GM12801 (cell line): ENCODE data around the gene CFAP45.

Experiments
- TF ChIP-seq, protein P1 (sequence below): IDR thresholded peaks from one replicate; pipeline ENCODE4 v1.5.1; 2011; ENCODE audit warnings: control low read depth; ENCODE audit not compliant: insufficient read length; ENCODE audit errors: extremely low read depth

CFAP45 gene

DNA sequence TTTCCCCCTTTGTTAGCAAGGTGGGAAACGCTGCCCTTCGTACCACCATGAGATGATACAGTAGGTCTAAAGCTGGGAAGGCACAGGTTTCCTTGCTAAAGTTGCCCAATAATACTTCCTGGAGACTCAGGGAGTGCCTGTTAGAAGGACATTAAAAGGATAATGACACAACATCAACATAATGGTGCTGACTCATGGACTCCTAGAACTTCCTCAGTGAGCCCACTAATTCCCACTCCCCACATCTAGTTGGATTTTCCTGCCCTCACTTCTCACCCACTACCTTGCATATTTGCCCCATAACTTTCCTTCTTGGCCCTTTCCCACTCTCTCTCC is 17.5 kb downstream of the CFAP45 start:
- TF ChIP-seq, protein P1, sequence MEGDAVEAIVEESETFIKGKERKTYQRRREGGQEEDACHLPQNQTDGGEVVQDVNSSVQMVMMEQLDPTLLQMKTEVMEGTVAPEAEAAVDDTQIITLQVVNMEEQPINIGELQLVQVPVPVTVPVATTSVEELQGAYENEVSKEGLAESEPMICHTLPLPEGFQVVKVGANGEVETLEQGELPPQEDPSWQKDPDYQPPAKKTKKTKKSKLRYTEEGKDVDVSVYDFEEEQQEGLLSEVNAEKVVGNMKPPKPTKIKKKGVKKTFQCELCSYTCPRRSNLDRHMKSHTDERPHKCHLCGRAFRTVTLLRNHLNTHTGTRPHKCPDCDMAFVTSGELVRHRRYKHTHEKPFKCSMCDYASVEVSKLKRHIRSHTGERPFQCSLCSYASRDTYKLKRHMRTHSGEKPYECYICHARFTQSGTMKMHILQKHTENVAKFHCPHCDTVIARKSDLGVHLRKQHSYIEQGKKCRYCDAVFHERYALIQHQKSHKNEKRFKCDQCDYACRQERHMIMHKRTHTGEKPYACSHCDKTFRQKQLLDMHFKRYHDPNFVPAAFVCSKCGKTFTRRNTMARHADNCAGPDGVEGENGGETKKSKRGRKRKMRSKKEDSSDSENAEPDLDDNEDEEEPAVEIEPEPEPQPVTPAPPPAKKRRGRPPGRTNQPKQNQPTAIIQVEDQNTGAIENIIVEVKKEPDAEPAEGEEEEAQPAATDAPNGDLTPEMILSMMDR: no peak

DNA sequence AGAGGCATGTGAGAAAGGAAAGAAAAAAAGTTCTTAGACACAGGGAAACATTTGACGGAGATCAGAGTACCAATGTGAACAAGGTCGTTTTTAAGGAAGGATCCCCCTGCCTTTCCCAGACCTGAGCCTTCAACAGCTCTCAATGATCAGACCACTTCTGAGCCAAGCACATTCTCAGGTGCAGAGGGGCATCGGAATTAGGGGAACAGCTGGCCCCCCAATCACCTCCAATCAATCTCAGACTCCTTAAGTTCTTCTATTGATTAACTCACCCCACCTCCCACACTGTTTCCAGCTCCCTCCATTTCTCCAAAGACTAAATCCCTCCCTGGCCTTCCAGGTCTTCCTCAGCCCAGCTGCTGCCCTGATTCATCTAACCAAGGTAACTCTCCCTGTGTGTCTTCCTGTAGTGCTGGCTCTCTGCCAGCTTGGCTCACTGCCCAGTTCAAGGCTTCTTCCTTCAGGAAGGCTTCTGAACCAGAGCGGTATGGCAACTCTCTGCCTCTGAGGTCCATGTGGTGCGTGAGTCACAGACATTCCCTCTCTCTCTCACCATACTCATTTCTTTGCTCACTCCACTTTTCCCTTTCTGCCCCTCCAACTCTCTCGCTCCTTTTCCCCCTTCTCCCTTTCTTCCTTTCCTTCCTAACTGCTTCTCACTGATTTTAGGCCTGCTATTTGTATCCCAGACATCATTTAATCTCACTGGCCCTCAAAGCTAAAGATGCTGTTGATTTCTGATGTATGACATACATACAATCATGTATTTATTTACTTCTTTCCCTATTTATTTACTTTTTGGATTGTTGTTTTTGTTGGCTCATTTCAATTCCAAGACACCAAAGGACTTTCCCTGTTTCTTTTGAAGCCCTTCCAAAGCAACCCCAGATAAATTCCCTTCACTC is 18.1 kb downstream of the CFAP45 start:
- TF ChIP-seq, protein P1: no peak

DNA sequence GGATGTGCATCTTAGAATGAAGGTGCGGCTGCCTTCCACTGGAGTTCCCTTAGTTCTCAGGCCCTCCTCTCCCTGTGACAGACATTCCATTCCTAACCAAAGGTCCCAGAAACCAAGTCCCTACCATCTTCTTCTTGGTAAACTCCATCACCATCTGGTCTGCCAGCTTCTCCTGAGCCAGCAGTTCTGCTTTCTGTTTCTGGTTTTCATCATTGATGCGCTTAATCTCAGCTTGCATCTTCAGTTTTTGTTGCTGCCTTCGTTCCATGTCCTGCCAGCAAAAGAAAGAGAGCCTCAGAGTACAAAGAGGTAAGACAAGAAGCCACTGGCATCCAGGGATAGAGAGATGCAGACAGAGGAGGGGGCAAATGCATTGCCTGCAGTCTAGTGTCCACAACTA is 19.5 kb downstream of the CFAP45 start:
- TF ChIP-seq, protein P1: no peak

DNA sequence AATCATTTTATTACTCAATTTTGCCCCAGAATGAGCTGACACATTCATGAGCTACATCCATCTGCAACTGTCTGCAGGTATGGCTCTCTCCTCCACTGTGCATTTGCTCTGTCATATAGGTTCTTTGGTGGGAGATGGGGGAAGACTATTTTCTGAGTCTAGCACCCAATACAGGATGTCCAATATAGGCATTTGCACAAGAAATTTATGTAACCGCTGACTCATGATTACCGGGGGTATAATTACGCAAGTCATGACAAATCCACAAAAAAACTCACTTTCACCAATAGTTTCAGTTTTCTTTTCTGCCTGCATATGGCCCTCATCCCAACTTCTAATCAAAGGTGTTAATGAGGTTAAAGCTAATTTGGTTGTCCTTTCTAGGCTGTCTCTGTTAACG is 20.0 kb downstream of the CFAP45 start:
- TF ChIP-seq, protein P1: no peak

DNA sequence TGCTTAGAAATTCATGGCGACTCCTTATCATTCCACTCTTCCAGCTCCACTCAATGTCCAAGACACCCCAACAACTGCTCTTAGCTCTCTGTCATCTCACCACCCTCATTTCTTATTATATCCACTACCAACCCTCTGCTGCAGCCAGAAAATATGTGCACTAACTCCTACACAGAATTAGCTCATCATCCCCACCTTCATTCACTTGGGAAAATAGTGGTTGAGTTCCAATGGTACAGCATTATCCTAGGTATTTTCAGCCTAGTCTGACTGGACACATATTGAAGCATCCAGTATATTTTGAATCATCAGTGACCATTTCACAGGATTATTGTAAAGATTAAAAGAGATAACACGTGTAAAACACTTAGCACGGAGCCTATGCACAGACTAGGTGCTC is 20.8 kb downstream of the CFAP45 start:
- TF ChIP-seq, protein P1: no peak

DNA sequence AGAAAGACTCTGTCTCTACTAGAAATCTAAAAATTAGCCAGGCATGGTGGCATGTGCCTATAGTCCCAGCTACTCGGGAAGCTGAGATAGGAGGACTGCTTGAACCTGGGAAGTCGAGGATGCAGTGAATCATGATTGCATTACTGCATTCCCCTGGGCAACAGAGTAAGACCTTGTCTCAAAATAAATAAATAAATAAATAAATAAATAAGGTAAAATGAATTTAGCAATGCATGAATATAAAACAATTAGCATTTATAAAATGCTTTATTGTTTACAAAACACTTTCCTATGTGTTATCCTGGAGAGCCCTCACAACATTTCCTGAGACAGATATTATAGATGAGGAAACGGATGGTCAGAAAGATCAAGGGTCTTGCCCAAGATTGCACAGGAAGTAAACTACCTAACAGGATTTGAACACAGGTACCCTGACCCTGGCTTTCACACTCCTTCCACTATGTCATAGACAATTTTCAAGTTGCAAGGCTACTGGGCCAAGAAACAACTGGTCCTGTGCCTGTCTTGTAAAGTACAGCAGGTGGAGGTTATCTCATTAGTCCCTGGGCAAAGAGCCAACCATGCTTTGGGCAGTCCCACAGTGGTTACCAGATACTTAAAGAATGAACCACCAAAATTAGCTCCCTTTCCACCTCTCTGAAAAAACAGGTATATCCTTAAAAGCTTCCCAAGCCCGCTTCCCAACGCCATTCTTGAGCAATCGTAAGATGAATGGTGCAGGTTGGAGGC is 22.1 kb downstream of the CFAP45 start:
- TF ChIP-seq, protein P1: no peak

DNA sequence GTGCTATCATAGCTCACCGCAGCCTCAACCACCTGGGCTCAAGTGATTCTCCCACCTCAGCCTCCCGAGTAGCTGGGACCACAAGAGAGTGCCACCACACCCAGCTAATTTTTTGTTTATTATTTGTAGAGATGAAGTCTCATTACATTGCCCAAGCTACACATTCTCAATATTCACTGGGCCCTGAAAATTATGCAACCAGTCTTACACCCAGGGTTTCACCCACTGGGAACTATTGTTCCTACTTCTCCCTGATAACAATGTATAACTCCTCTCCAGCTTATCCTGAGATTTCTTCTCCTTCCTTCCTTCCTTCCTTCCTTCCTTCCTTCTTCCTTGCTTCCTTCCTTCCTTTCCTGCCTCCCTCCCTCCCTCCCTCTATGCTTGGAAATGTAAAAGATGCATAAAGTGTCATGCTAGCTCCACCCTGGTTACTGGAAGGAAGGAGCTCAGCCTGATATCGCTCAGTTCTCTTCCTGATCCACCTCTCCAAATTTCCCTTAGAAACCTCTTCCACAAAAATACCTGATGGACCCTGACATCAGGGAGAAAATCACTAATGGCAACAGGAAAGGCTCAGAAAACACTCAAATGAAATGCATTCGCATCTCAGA is 26.3 kb downstream of the CFAP45 start:
- TF ChIP-seq, protein P1: no peak
